HepG2 (cell line): ENCODE data around the gene ABCC2. TPM values are rescaled to one million over a fixed set of nuclear protein-coding genes. Genes with fewer than 3 reads are reported as not detected.

Experiments used
- BCL6 ChIP-seq: IDR thresholded peaks from 2 replicates; pipeline ENCODE4 v1.6.1; 2016; ENCODE audit warnings: missing genetic modification reagents, missing compliant biosample characterization
- BHLHE40 ChIP-seq: IDR thresholded peaks from 2 replicates; pipeline ENCODE4 v1.6.1; 2011; ENCODE audit warnings: low read length, improper control_type of control experiment
- CAMTA2 ChIP-seq: sonication (generic); formaldehyde crosslinking; IDR thresholded peaks from 2 replicates; pipeline ENCODE4 v1.4.0; 2020; ENCODE audit warnings: mild to moderate bottlenecking, missing genetic modification reagents, borderline replicate concordance
- ELF1 ChIP-seq: sonication (generic); formaldehyde crosslinking; IDR thresholded peaks from 2 replicates; pipeline ENCODE4 v1.4.0; 2020; ENCODE audit warnings: missing genetic modification reagents
- HOXA5 ChIP-seq: sonication (generic); formaldehyde crosslinking; IDR thresholded peaks from 2 replicates; pipeline ENCODE4 v1.4.0; 2020; ENCODE audit warnings: missing genetic modification reagents
- HOXA7 ChIP-seq: sonication (generic); formaldehyde crosslinking; IDR thresholded peaks from 2 replicates; pipeline ENCODE4 v1.8.1; 2022; ENCODE audit warnings: mild to moderate bottlenecking, missing genetic modification reagents, moderate library complexity
- MTA3 ChIP-seq: sonication (generic); formaldehyde crosslinking; IDR thresholded peaks from 2 replicates; pipeline ENCODE4 v1.4.0; 2020; ENCODE audit warnings: missing genetic modification reagents
- PHB2 ChIP-seq: fragments of 450-650 bp; IDR thresholded peaks from 2 replicates; pipeline ENCODE4 v1.6.1; 2018; ENCODE audit not compliant: partially characterized antibody
- SPEN ChIP-seq: sonication (generic); formaldehyde crosslinking; IDR thresholded peaks from 2 replicates; pipeline ENCODE4 v1.5.1; 2020; ENCODE audit warnings: low read depth, mild to moderate bottlenecking, missing genetic modification reagents
- SYNCRIP ChIP-seq: fragments of 200-400 bp; formaldehyde crosslinking; IDR thresholded peaks from 2 replicates; pipeline ENCODE4 v1.6.1; 2018; ENCODE audit warnings: mild to moderate bottlenecking, low read depth, low read length; ENCODE audit not compliant: insufficient read depth
- THAP11 ChIP-seq: IDR thresholded peaks from 2 replicates; pipeline ENCODE4 v1.6.1; 2016; ENCODE audit warnings: missing biosample characterization, missing genetic modification reagents
- ZNF12 ChIP-seq: sonication (generic); formaldehyde crosslinking; IDR thresholded peaks from 2 replicates; pipeline ENCODE4 v1.5.0; 2020; ENCODE audit warnings: missing genetic modification reagents
- ZNF124 ChIP-seq: sonication (generic); formaldehyde crosslinking; IDR thresholded peaks from 2 replicates; pipeline ENCODE4 v1.4.0; 2020; ENCODE audit warnings: missing genetic modification reagents
- ZNF367 ChIP-seq: sonication (generic); formaldehyde crosslinking; IDR thresholded peaks from 2 replicates; pipeline ENCODE4 v1.4.0; 2020; ENCODE audit warnings: missing genetic modification reagents, borderline replicate concordance
- ZNF577 ChIP-seq: sonication (generic); formaldehyde crosslinking; IDR thresholded peaks from 2 replicates; pipeline ENCODE4 v1.4.0; 2020; ENCODE audit warnings: mild to moderate bottlenecking, low read depth, missing genetic modification reagents, borderline replicate concordance
- ZNF703 ChIP-seq: sonication (generic); formaldehyde crosslinking; IDR thresholded peaks from 2 replicates; pipeline ENCODE4 v1.5.1; 2020; ENCODE audit warnings: missing genetic modification reagents, mild to moderate bottlenecking, moderate library complexity, borderline replicate concordance
- polyA plus RNA-seq, 8 experiments: library from polyadenylated mRNA; depleted of rRNA in 3 of 8; stranded (reverse) in 7 of 8; unstranded in 1 of 8; fragments of >200 nt; fragmentation: Illumina TruSeq in 4 of 8; extraction: Trizol in 4 of 8; gene quantifications; 2 replicates each; pipeline versions ENCODE4 v1.2.1 to v1.2.3, GENCODE V29; 2011 to 2016; ENCODE audit warnings: low read depth in 4 of 8, missing spikeins in 1 of 8, mixed read lengths in 1 of 8; ENCODE audit not compliant: insufficient read depth in 1 of 8
- total RNA-seq, 5 experiments: library from RNA; depleted of rRNA; stranded (reverse); fragments of >200 nt; fragmentation: Illumina TruSeq; extraction: Trizol; gene quantifications; 2 replicates each; pipeline ENCODE4 v1.2.3, GENCODE V29; 2016; ENCODE audit warnings: low read depth in 1 of 5
- TF ChIP-seq, protein P1 (sequence below): sonication (generic); formaldehyde crosslinking; IDR thresholded peaks from 2 replicates; pipeline ENCODE4 v1.4.0; 2020; ENCODE audit warnings: low read depth, mild to moderate bottlenecking, missing genetic modification reagents
- TF ChIP-seq, protein P2 (sequence below): sonication (generic); formaldehyde crosslinking; IDR thresholded peaks from 2 replicates; pipeline ENCODE4 v1.5.0; 2020; ENCODE audit warnings: mild to moderate bottlenecking, missing genetic modification reagents, borderline replicate concordance
- TF ChIP-seq, protein P3 (sequence below): sonication (generic); formaldehyde crosslinking; IDR thresholded peaks from 2 replicates; pipeline ENCODE4 v1.4.0; 2020; ENCODE audit warnings: missing genetic modification reagents
- TF ChIP-seq, protein P4 (sequence below): sonication (generic); formaldehyde crosslinking; IDR thresholded peaks from 2 replicates; pipeline ENCODE4 v1.4.0; 2020; ENCODE audit warnings: missing genetic modification reagents

Gene ABCC2
- total and polyA plus RNA-seq, 2 of the 13 experiments (the other 11 are each of a cell fraction or from before 2014, with no cell fraction given), result 181 to 497 TPM

DNA sequence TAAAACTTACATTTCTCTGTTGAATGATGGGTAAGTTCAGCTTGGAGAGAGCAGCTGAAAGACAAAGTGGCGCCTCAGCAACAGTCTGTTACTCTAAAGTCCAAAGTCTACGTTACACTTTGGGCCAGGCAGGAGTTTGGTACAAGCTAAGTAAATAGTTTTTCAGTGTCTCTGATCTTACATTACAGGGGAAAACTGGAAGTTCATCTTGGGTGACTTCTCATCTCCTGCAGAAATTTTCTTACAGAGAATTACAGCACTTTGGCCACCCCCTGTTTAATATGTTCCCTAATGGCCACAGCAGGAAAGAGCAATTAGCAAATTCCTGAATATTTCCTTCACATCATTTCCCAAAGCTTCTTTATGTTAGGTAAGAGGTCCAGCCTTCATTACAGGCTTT, 67.1 kb downstream of the ABCC2 start (continued):
- TF ChIP-seq HOXA5 (CRISPR knock-in tag), result 0 out of 2 replicates have a peak, but pooled peaks have one; percentile 40
- 0 out of 2 replicates have a peak, but pooled peaks have one; percentile 34 for TF ChIP-seq ZNF124 (CRISPR knock-in tag)
- no peak for TF ChIP-seq ELF1 (CRISPR knock-in tag)
- TF ChIP-seq ZNF12 (CRISPR knock-in tag), result peak; percentile 24; the same call in 1 of the 2 replicates
- TF ChIP-seq, protein P1, sequence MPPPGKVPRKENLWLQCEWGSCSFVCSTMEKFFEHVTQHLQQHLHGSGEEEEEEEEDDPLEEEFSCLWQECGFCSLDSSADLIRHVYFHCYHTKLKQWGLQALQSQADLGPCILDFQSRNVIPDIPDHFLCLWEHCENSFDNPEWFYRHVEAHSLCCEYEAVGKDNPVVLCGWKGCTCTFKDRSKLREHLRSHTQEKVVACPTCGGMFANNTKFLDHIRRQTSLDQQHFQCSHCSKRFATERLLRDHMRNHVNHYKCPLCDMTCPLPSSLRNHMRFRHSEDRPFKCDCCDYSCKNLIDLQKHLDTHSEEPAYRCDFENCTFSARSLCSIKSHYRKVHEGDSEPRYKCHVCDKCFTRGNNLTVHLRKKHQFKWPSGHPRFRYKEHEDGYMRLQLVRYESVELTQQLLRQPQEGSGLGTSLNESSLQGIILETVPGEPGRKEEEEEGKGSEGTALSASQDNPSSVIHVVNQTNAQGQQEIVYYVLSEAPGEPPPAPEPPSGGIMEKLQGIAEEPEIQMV, result no peak
- no peak for TF ChIP-seq SPEN (CRISPR knock-in tag)
- TF ChIP-seq, protein P2, sequence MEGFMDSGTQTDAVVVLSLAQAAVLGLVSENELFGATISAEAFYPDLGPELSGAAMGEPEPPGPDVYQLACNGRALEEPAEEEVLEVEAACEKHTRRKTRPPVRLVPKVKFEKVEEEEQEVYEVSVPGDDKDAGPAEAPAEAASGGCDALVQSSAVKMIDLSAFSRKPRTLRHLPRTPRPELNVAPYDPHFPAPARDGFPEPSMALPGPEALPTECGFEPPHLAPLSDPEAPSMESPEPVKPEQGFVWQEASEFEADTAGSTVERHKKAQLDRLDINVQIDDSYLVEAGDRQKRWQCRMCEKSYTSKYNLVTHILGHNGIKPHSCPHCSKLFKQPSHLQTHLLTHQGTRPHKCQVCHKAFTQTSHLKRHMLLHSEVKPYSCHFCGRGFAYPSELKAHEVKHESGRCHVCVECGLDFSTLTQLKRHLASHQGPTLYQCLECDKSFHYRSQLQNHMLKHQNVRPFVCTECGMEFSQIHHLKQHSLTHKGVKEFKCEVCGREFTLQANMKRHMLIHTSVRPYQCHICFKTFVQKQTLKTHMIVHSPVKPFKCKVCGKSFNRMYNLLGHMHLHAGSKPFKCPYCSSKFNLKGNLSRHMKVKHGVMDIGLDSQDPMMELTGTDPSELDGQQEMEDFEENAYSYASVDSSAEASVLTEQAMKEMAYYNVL (CRISPR knock-in tag), result peak; percentile 27; the same call in 1 of the 2 replicates
- TF ChIP-seq, protein P3, sequence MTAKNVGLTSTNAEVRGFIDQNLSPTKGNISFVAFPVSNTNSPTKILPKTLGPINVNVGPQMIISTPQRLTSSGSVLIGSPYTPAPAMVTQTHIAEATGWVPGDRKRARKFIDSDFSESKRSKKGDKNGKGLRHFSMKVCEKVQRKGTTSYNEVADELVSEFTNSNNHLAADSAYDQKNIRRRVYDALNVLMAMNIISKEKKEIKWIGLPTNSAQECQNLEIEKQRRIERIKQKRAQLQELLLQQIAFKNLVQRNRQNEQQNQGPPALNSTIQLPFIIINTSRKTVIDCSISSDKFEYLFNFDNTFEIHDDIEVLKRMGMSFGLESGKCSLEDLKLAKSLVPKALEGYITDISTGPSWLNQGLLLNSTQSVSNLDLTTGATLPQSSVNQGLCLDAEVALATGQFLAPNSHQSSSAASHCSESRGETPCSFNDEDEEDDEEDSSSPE (CRISPR knock-in tag), result 0 out of 2 replicates have a peak, but pooled peaks have one; percentile 23
- TF ChIP-seq ZNF577 (CRISPR knock-in tag), result no peak
- no peak for TF ChIP-seq HOXA7 (CRISPR knock-in tag)
- TF ChIP-seq SYNCRIP, result no peak
- TF ChIP-seq BHLHE40, result no peak
- TF ChIP-seq, protein P4, sequence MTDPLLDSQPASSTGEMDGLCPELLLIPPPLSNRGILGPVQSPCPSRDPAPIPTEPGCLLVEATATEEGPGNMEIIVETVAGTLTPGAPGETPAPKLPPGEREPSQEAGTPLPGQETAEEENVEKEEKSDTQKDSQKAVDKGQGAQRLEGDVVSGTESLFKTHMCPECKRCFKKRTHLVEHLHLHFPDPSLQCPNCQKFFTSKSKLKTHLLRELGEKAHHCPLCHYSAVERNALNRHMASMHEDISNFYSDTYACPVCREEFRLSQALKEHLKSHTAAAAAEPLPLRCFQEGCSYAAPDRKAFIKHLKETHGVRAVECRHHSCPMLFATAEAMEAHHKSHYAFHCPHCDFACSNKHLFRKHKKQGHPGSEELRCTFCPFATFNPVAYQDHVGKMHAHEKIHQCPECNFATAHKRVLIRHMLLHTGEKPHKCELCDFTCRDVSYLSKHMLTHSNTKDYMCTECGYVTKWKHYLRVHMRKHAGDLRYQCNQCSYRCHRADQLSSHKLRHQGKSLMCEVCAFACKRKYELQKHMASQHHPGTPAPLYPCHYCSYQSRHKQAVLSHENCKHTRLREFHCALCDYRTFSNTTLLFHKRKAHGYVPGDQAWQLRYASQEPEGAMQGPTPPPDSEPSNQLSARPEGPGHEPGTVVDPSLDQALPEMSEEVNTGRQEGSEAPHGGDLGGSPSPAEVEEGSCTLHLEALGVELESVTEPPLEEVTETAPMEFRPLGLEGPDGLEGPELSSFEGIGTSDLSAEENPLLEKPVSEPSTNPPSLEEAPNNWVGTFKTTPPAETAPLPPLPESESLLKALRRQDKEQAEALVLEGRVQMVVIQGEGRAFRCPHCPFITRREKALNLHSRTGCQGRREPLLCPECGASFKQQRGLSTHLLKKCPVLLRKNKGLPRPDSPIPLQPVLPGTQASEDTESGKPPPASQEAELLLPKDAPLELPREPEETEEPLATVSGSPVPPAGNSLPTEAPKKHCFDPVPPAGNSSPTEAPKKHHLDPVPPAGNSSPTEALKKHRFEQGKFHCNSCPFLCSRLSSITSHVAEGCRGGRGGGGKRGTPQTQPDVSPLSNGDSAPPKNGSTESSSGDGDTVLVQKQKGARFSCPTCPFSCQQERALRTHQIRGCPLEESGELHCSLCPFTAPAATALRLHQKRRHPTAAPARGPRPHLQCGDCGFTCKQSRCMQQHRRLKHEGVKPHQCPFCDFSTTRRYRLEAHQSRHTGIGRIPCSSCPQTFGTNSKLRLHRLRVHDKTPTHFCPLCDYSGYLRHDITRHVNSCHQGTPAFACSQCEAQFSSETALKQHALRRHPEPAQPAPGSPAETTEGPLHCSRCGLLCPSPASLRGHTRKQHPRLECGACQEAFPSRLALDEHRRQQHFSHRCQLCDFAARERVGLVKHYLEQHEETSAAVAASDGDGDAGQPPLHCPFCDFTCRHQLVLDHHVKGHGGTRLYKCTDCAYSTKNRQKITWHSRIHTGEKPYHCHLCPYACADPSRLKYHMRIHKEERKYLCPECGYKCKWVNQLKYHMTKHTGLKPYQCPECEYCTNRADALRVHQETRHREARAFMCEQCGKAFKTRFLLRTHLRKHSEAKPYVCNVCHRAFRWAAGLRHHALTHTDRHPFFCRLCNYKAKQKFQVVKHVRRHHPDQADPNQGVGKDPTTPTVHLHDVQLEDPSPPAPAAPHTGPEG (CRISPR knock-in tag), result no peak
- TF ChIP-seq BCL6, result peak; percentile 36; the same call in 1 of the 2 replicates
- peak; percentile 32; the same call in 1 of the 2 replicates for TF ChIP-seq THAP11 (CRISPR knock-in tag)
- TF ChIP-seq CAMTA2 (CRISPR knock-in tag), result no peak
- no peak for TF ChIP-seq PHB2
- TF ChIP-seq ZNF367 (CRISPR knock-in tag), result no peak
- no peak for TF ChIP-seq MTA3 (CRISPR knock-in tag)
- no peak for TF ChIP-seq ZNF703 (CRISPR knock-in tag)
